Measurements from ENCODE around the gene NTF4.
"Not testable (repeated sequence)": the region's sequence is repeated elsewhere in the genome, so short reads cannot be mapped to it uniquely, and the experiment has no call there.

NTF4 gene

DNA sequence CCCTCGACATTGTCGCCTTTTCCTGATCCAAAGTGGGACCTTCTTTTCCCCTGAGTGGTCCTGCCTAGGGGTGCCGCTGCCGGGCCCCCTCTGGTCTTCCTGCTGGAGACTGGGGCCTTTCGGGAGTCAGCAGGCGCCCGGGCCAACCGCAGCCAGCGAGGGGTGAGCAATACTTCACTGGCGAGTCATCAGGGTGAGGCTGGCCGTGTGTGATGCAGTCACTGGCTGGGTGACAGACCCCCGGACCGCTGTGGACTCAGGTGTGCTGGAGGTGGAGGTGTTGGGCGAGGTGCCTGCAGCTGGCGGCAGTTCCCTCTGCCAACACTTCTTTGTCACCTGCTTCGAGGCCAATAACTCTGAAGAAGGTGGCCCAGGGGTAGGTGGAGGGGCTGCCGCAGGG is 22.4 kb downstream of the NTF4 start:
- Histone ChIP-seq H3K4me1 (ENCODE audit: control insufficient read depth, insufficient read depth, low read length) (no peaks in the 10 kb centered on the region), H3K36me3 (ENCODE audit: control insufficient read depth, insufficient read depth, low read length) (no peaks in the 10 kb centered on the region), H3K9ac (ENCODE audit: low read length) (no peak overlapping the region), H3K9me3 (ENCODE audit: control insufficient read depth, low read length) (no peaks in the 10 kb centered on the region), H3K27me3 (ENCODE audit: control insufficient read depth, insufficient read depth, low read length) (no peaks in the 10 kb centered on the region), H3K4me3 (ENCODE audit: low read length) (no peak overlapping the region)

DNA sequence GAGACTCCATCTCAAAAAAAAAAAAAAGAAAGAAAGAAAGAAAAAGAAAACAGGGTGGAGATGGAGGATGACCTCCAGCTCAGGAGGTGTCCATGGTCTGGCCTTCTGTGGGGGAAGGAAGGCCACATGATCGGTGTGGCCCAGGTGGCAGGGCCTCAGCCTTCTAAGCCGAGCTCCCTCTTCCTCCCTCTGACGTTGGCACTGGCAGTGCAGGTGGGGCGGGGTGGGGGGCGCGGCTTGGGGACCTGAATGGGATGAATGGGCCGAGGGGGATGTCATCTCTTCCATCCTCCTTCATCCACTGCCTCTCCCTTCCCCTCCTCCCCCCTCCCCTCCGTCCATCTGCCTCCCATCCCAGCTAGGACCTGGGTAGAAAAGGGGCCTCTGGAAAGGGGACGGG is 24.9 kb downstream of the NTF4 start:
- H3K4me3 ChIP-seq (ENCODE audit: low read length); H3K4me1 ChIP-seq (ENCODE audit: control insufficient read depth, insufficient read depth, low read length); H3K36me3 ChIP-seq (ENCODE audit: control insufficient read depth, insufficient read depth, low read length); H3K9ac ChIP-seq (ENCODE audit: low read length); H3K9me3 ChIP-seq (ENCODE audit: control insufficient read depth, low read length); H3K27me3 ChIP-seq (ENCODE audit: control insufficient read depth, insufficient read depth, low read length): not testable (repeated sequence)

DNA sequence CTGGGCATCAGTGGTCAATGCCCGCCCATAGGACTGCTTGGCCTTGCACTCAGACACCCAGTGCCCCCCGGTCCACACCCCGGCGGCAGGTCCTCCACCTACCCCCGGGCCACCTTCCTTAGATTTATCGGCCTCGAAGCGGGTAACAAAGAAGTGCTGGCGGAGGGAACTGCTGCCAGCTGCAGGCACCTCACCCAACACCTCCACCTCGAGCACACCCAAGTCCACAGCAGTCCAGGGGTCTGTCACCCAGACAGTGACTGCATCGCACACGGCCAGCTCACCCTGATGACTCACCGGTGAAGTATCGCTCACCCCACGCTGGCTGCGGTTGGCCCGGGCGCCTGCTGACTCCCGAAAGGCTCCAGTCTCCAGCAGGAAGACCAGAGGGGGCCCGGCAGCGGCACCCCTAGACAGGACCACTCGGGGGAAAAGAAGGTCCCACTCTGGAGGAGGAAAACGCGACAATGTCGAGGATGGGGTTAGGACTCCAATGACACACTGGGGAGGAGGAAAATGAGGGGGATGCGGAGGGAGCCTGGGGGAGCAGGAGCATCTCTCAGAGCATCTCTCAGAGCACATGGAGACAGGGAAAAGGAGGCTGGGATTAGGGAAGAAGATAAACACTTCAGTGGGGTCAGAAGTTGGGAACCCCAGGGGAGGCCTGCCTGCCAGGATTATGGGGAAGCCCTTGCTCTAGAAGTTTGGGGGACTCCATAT is 25.9 kb downstream of the NTF4 start:
- not testable (repeated sequence) for H3K4me3 ChIP-seq (ENCODE audit: low read length)

DNA sequence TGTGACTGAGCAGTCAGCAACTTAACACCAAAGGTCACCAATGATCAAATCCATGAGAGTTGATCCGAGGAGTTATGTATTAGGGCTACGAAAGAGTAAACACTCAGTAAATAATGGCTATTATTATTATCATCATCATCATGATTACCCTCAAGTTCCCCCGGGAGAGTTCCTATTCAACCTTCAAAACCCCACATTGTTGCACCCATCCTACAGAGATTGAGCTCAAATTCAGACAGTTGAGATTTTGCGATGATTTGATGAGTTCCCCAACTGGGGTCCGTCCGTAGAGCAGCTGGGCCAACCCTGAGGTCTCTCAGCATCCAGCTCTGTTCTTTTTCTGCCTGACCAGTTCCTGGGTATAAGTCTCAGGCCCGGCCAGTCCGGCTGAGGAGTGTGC is 26.5 kb downstream of the NTF4 start:
- not testable (repeated sequence) for H3K9me3 ChIP-seq (ENCODE audit: control insufficient read depth, low read length); H3K4me3 ChIP-seq (ENCODE audit: low read length); H3K27me3 ChIP-seq (ENCODE audit: control insufficient read depth, insufficient read depth, low read length); H3K9ac ChIP-seq (ENCODE audit: low read length); H3K36me3 ChIP-seq (ENCODE audit: control insufficient read depth, insufficient read depth, low read length); H3K4me1 ChIP-seq (ENCODE audit: control insufficient read depth, insufficient read depth, low read length)

More for the DNA sequence above, 25.9 kb downstream of the NTF4 start:
- not testable (repeated sequence) for H3K27me3 ChIP-seq (ENCODE audit: control insufficient read depth, insufficient read depth, low read length); H3K9me3 ChIP-seq (ENCODE audit: control insufficient read depth, low read length); H3K36me3 ChIP-seq (ENCODE audit: control insufficient read depth, insufficient read depth, low read length); H3K4me1 ChIP-seq (ENCODE audit: control insufficient read depth, insufficient read depth, low read length); H3K9ac ChIP-seq (ENCODE audit: low read length)

GRCh38 chr19:49036815-49037214 is 27.8 kb downstream of the NTF4 start, which contains the start of gene CGB1:
CGB1 (minus strand) TSS chr19:49036895; CDS start chr19:49036711, 184 bp downstream.
- H3K36me3 ChIP-seq (ENCODE audit: control insufficient read depth, insufficient read depth, low read length); H3K4me1 ChIP-seq (ENCODE audit: control insufficient read depth, insufficient read depth, low read length); H3K9ac ChIP-seq (ENCODE audit: low read length); H3K9me3 ChIP-seq (ENCODE audit: control insufficient read depth, low read length); H3K4me3 ChIP-seq (ENCODE audit: low read length); H3K27me3 ChIP-seq (ENCODE audit: control insufficient read depth, insufficient read depth, low read length): not testable (repeated sequence)

DNA sequence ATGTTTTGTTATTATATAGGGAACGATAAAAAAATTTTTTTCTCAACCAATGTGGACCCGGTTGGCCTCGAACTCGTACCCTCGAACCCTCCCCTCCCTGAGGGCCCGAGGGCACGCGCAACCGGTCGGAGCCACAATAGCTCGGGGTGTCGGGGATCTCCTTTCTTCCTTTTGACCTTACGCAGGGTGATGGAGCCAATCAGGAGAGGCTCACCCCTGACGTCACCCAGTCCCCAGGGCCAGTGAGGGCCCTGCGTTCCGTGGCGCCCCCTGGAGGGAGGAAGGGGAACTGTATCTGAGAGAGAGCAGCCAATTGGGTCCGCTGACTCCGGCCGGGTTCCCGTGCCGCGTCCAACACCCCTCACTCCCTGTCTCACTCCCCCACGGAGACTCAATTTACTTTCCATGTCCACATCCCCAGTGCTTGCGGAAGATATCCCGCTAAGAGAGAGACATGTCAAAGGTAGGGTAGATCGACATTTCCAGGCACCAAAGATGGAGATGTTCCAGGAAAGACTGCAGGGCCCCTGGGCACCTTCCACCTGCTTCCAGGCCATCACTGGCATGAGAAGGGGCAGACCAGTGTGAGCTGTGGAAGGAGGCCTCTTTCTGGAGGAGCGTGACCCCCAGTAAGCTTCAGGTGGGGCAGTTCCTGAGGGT is 32.8 kb downstream of the NTF4 start, which contains the start of gene CGB2:
CGB2 (plus strand) TSS at position 249 of the 660 bp plus-strand sequence; CDS start at position 455, 206 bp downstream.
- H3K4me1 ChIP-seq (ENCODE audit: control insufficient read depth, insufficient read depth, low read length); H3K9ac ChIP-seq (ENCODE audit: low read length); H3K4me3 ChIP-seq (ENCODE audit: low read length); H3K36me3 ChIP-seq (ENCODE audit: control insufficient read depth, insufficient read depth, low read length); H3K27me3 ChIP-seq (ENCODE audit: control insufficient read depth, insufficient read depth, low read length); H3K9me3 ChIP-seq (ENCODE audit: control insufficient read depth, low read length): not testable (repeated sequence)

- not testable (repeated sequence) for H3K4me1 ChIP-seq (ENCODE audit: control insufficient read depth, insufficient read depth, low read length); H3K27me3 ChIP-seq (ENCODE audit: control insufficient read depth, insufficient read depth, low read length); H3K9me3 ChIP-seq (ENCODE audit: control insufficient read depth, low read length); H3K9ac ChIP-seq (ENCODE audit: low read length); H3K4me3 ChIP-seq (ENCODE audit: low read length); H3K36me3 ChIP-seq (ENCODE audit: control insufficient read depth, insufficient read depth, low read length)
Observed at GRCh38 chr19:49030323-49030722, 34.3 kb downstream of the NTF4 start.

GRCh38 chr19:49029749-49030148 is 34.9 kb downstream of the NTF4 start:
- H3K36me3 ChIP-seq (ENCODE audit: control insufficient read depth, insufficient read depth, low read length); H3K4me3 ChIP-seq (ENCODE audit: low read length); H3K9me3 ChIP-seq (ENCODE audit: control insufficient read depth, low read length); H3K27me3 ChIP-seq (ENCODE audit: control insufficient read depth, insufficient read depth, low read length); H3K4me1 ChIP-seq (ENCODE audit: control insufficient read depth, insufficient read depth, low read length); H3K9ac ChIP-seq (ENCODE audit: low read length): not testable (repeated sequence)

GRCh38 chr19:49028686-49029085 is 35.9 kb downstream of the NTF4 start:
- not testable (repeated sequence) for H3K27me3 ChIP-seq (ENCODE audit: control insufficient read depth, insufficient read depth, low read length); H3K4me3 ChIP-seq (ENCODE audit: low read length); H3K9ac ChIP-seq (ENCODE audit: low read length); H3K9me3 ChIP-seq (ENCODE audit: control insufficient read depth, low read length); H3K4me1 ChIP-seq (ENCODE audit: control insufficient read depth, insufficient read depth, low read length); H3K36me3 ChIP-seq (ENCODE audit: control insufficient read depth, insufficient read depth, low read length)

GRCh38 chr19:49025599-49025998 is 39.0 kb downstream of the NTF4 start:
- H3K36me3 ChIP-seq (ENCODE audit: control insufficient read depth, insufficient read depth, low read length); H3K4me3 ChIP-seq (ENCODE audit: low read length); H3K9me3 ChIP-seq (ENCODE audit: control insufficient read depth, low read length); H3K4me1 ChIP-seq (ENCODE audit: control insufficient read depth, insufficient read depth, low read length); H3K9ac ChIP-seq (ENCODE audit: low read length): not testable (repeated sequence)
- H3K27me3 ChIP-seq (ENCODE audit: control insufficient read depth, insufficient read depth, low read length) = peaks cover 12% of the 10 kb centered on the region

- peaks cover 17% of the 10 kb centered on the region for H3K27me3 ChIP-seq (ENCODE audit: control insufficient read depth, insufficient read depth, low read length)
- H3K4me3 ChIP-seq (ENCODE audit: low read length); H3K36me3 ChIP-seq (ENCODE audit: control insufficient read depth, insufficient read depth, low read length); H3K9me3 ChIP-seq (ENCODE audit: control insufficient read depth, low read length); H3K9ac ChIP-seq (ENCODE audit: low read length); H3K4me1 ChIP-seq (ENCODE audit: control insufficient read depth, insufficient read depth, low read length): not testable (repeated sequence)
Observed at GRCh38 chr19:49025088-49025487, 39.5 kb downstream of the NTF4 start.

- H3K4me1 ChIP-seq (ENCODE audit: control insufficient read depth, insufficient read depth, low read length); H3K9me3 ChIP-seq (ENCODE audit: control insufficient read depth, low read length); H3K4me3 ChIP-seq (ENCODE audit: low read length); H3K9ac ChIP-seq (ENCODE audit: low read length); H3K36me3 ChIP-seq (ENCODE audit: control insufficient read depth, insufficient read depth, low read length): not testable (repeated sequence)
- H3K27me3 ChIP-seq (ENCODE audit: control insufficient read depth, insufficient read depth, low read length) = peaks cover 23% of the 10 kb centered on the region
Observed at GRCh38 chr19:49024233-49024632, 40.4 kb downstream of the NTF4 start, which contains the start of gene CGB3. CGB3 (minus strand) TSS chr19:49024333; CDS start chr19:49023971, 362 bp downstream.

Data from mucosa of stomach (tissue), 1 donor.